Measurements from ENCODE around the gene DRC3.

Gene DRC3

GRCh38 chr17:17965152-17965721, 7.4 kb upstream of the DRC3 start:
- no peak for DNase-seq (ENCODE audit: low read depth)

GRCh38 chr17:17966399-17966798, 6.3 kb upstream of the DRC3 start:
- no peak for DNase-seq (ENCODE audit: low read depth)

DNA sequence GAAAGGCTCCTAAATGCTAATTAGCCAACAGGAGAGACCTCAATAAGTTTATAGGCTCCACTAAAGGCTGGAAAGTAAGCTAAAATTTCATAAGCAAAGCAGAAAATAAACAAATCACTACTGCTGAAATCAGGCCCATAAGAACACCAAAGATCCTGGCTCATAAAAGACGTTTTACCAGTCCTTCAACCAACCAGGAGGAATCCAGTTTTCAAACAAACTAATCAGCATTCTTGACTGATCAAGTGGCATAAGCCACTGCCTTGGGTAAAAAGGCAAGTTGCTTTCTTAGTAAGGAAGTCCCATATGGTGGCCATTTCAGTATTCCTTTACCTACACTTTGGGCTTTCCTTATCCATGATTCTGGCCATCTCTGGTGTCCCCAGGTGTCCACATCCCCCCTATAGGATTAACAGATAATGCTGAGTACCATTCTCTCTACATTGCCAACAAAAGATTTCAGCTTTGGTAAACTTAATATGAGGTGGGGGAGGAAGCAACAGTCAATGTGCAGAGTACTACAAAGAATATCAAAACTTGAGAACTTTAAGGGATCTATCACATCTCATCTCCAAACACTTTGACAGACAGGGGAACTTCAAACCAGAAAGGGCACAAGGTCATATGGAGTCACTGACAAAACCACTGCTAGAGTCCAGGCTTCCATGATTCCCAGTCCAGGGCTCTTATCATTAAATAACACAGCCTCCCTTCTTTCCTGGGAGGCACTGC, 1.8 kb upstream of the DRC3 start:
- peak; percentile 26 for DNase-seq (ENCODE audit: low read depth)

DNA sequence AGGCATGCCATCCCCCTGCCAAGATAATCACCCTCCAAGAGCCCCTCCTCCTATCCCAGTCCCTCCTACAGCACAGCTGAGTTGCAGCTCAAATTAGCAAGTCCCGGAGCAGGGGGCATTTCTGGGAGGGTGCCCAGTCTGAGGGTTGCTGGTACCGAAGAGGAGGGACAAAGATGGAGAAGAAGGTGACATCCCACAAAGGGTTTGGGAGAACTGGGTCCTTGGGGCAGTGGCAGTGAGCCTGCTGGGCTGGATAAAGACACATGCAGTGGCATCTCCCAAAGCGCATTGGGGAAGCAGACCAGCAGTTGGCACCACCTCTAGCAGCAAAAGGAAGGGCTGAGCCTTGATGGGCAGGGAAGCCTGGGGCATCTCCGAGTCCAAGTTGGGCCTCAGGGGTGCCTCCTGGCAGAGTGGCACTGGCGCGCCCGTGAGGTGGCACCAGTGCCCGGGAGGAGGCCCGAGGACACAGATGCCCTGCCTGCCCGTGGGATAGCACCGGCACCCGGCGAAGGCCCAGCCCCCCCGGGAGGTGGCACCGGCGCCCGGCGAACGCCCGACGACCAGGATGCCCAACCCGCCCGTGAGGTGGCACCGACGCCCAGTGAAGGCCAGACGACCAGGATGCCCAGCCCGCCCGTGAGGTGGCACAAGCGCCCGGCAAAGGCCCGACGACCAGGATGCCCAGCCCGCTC, 1.1 kb upstream of the DRC3 start:
- peak; percentile 45 for DNase-seq (ENCODE audit: low read depth)

GRCh38 chr17:17972952-17973254, 241 bp downstream of the DRC3 start:
- DNase-seq (ENCODE audit: low read depth): no peak

DNA sequence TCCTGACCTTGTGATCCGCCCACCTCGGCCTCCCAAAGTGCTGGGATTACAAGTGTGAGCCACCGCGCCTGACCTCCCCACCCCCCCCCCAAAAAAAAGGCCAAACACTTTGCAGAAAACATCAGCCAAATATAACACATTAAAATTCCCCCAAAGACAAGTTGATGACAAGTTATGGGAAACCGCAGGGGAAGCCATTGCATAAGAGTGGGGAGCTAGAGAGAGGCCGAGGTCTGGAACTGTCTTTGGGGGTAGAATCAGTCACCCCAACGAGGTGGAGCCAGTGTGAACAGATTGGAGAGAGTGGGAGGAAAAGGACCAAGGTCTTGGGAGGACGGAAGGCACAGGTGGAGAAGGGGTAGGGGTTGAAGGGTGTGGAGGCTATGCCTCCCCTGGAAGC, 2.8 kb downstream of the DRC3 start:
- no peak for DNase-seq (ENCODE audit: low read depth)

DNA sequence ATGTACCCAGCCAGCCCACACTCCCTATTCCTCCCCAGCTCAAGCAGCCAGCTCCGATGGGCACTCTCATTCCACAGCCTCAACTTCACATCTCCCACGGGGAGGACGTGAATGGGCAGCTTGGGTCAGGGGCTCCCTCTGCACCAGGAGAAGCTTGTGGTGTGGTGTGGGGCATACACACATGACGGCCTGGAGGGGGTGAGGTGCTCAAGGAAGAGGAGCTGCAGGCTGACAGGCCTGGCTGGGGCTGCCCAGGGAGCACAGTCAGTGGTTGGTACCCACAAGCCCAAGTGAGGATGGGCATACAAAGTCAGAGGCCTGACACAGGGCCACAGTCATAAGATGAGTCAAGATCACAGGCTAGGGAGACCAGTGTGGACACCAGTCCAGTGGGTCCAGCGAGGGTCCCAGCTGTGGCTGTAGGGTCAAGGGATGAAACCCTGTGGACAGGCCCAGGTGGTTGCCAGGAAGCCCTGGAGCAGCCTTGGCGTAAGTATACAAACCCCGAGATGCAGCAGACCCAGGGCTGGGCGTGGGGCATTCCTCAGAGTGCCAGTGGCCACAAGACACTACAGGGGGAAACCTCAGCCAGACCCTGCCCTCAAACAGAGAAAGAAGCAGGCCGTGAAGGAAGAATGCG, 4.4 kb downstream of the DRC3 start:
- DNase-seq (ENCODE audit: low read depth): no peak

- no peak for DNase-seq (ENCODE audit: low read depth)
Measured at GRCh38 chr17:17978481-17979424, 6.1 kb downstream of the DRC3 start.

GRCh38 chr17:17979778-17980177, 7.1 kb downstream of the DRC3 start:
- DNase-seq (ENCODE audit: low read depth): no peak

GRCh38 chr17:17981330-17981729, 8.7 kb downstream of the DRC3 start:
- DNase-seq (ENCODE audit: low read depth): no peak

DNA sequence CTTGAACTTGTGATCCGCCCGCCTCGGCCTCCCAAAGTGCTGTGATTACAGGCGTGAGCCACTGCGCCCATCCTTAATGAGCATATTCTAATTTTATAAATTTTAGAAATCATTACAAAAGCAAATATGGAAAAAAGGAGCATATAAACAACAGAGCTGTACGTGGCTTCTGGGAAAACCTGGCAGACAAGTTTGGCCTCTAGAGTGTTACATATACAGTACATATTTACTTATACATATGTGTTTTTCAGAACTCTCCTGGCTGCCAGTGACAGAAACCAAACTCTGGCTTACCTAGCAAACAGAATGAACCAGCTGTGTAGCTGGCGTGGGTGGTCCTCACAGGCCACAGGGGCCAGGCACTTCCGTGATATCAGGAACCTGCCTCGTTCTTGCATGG, 10.1 kb downstream of the DRC3 start:
- no peak for DNase-seq (ENCODE audit: low read depth)

DNA sequence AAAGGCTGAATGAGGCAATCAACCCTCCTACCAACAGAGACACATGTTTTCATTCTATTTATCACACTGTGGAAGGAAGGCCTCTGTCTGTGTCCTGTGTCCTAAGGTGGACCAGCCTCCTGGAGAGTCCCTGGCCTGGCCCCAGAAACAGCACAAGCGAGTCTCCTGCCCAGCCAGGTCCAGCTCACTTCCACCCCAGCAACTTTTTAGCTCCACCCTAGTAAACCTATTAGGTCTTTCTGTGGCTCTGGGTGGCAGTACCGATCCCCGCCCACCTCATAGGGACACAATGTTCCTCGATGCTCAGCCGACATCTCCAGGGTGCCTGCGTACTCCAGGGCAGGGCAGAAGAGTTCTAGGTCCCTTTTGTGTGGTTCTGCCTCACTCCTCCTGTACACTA, 10.7 kb downstream of the DRC3 start:
- no peak for DNase-seq (ENCODE audit: low read depth)

GRCh38 chr17:17983776-17984175, 11.1 kb downstream of the DRC3 start:
- no peak for DNase-seq (ENCODE audit: low read depth)

DNA sequence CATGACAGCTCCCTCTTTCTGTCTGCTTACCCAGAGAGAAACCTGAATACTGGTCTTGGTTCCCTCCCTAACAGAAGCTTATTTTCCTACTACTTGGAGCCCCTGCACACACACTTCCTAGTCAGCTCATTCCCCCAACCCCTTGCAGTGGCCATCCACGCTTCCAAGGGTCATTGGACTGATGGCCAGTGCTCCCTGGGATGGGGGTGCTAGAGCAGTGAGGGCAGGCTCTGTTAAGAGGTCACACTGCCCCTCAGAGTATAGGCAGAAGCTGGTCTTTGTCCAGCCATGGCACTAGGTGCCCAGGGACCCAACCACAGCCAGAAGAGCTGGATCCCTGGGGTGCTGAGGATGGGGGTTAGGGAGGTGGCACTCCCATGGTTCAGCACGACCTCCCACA, 12.5 kb downstream of the DRC3 start:
- DNase-seq (ENCODE audit: low read depth): no peak

DNA sequence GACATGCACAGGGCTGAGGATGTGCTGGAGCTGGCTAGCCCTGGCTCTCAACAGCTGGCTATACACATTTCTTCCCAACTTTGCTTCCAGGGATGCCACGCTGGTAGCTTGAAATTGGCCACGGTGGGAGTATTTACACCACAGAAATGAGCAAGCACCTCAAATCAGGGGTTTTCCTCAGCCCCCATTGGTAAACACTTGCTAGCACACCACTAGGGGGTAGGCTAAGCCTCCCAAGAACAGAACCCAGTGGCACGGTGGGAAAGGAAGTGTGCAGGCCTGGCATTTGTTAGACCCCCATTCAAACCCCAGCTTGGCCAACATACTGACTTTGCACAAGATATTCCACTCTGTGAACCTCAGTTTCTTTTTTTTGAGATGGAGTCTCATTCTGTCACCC, 12.9 kb downstream of the DRC3 start:
- DNase-seq (ENCODE audit: low read depth): peak; percentile 21

GRCh38 chr17:17987187-17987896, 14.7 kb downstream of the DRC3 start:
- no peak for DNase-seq (ENCODE audit: low read depth)

DNA sequence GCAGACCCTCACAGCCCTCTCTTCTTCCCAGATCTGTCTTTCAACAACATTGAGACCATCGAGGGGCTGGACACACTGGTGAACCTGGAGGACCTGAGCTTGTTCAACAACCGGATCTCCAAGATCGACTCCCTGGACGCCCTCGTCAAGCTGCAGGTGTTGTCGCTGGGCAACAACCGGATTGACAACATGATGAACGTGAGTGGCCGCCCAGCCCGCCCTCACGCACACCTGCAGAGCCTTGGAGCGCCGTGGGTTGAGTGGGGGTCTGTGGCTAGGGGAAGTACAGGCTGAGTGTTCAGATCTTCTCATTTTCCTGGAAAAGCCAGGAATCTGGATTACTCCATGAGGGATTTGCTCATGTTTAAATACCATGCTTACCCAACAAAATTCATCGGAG, 15.2 kb downstream of the DRC3 start:
- DNase-seq (ENCODE audit: low read depth): no peak

GRCh38 chr17:17988427-17988945, 15.8 kb downstream of the DRC3 start:
- no peak for DNase-seq (ENCODE audit: low read depth)

DNA sequence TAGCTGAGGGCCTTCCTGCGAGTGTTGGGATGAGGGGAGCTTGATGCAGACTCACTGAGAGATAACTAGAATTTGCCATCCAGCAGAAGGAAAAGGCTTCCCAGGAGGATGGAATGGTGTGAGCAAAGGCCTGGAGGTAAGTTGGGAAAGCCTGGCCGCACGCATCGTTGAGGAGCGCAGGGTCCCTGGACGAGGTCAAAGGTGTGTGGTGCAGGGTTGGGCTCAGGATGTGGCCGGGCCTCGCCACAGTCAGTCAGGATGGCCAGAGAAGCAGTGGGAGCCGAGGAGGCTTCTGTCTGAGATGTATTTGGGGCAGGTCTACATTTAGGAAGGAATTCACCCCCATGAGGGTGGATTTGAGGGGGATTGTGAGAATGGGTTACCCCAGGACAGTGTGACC, 16.4 kb downstream of the DRC3 start:
- no peak for DNase-seq (ENCODE audit: low read depth)

DNA sequence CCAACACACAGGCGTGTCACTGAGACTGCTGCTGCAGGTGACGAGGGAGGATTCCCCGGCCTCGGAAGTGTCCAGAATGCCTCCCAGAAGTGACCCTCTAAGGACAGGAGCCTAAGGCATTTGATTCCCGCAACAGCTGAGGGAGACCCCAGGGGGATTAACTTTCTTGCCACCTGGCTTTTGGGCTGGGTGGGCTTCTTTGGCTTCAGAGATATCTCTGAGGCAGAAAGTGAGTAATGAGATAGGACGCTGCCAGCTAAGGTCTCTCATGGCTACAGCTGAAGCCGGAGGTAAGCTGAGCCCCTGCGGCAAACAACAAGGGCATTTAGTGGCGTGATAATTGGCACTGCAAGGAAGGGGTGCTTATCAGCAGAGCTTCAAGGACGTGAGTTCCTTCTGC, 17.0 kb downstream of the DRC3 start:
- no peak for DNase-seq (ENCODE audit: low read depth)

DNA sequence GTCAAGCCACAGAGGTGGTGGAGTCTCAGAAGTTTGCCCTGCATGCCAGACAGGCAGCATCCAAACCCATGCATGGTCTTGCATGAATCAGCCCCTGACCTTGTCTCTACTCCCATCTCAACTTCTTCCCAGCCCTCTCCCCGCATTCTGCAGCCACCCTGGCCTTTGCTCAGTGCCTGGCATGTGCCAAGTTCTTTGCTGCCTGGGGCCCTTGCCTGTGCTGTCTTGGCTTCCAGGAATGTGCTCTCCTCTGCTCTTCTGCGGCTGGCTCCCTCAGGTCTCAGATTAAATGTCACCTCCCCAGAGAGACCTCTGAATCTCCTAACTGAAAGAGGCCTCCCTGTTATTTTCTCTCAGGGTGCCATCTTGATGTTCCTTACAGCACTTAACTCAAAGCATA, 17.6 kb downstream of the DRC3 start:
- DNase-seq (ENCODE audit: low read depth): peak; percentile 61
